ENCODE measurements around the gene BMS1. TPM values are rescaled to one million over a fixed set of nuclear protein-coding genes. Genes with fewer than 3 reads are reported as not detected.

BMS1 gene
- total RNA-seq, 2 donors from 2014 or later: 10.2 to 18.2 TPM

- H3K27ac ChIP-seq: no peak overlapping the region
- no peaks in the 10 kb centered on the region for H3K9me3 ChIP-seq
- H3K4me1 ChIP-seq (replicated peaks): no peaks in the 10 kb centered on the region
- H3K36me3 ChIP-seq: no peaks in the 10 kb centered on the region
- no peak for DNase-seq (ENCODE audit: low spot score)
- no peaks in the 10 kb centered on the region for H3K27me3 ChIP-seq (replicated peaks; ENCODE audit: insufficient read depth)
- TF ChIP-seq CTCF (IDR thresholded peaks at IDR 0.05) (no peak), POLR2A (IDR thresholded peaks at IDR 0.05) (no peak), POLR2AphosphoS5 (IDR thresholded peaks at IDR 0.05) (no peak)
- intact Hi-C loops (cut with DNase I): no loop called here
- H3K4me3 ChIP-seq: no peak overlapping the region
- 56% methylated on average over 3 of the region's 3 CpGs for WGBS
Measured at GRCh38 chr10:42878821-42879195, 96.2 kb downstream of the BMS1 start.

GRCh38 chr10:42879380-42880254, 97.0 kb downstream of the BMS1 start:
- Histone ChIP-seq H3K4me3 (no peak overlapping the region), H3K27ac (no peak overlapping the region), H3K4me1 (replicated peaks) (no peaks in the 10 kb centered on the region), H3K27me3 (replicated peaks; ENCODE audit: insufficient read depth) (no peaks in the 10 kb centered on the region), H3K9me3 (no peaks in the 10 kb centered on the region), H3K36me3 (no peaks in the 10 kb centered on the region)
- no peak for TF ChIP-seq CTCF (IDR thresholded peaks at IDR 0.05)
- TF ChIP-seq POLR2AphosphoS5 (IDR thresholded peaks at IDR 0.05): no peak
- no peak for TF ChIP-seq POLR2A (IDR thresholded peaks at IDR 0.05)
- DNase-seq (ENCODE audit: low spot score): no peak
- WGBS: 67% methylated on average over 29 of the region's 30 CpGs
- intact Hi-C loops (cut with DNase I): no loop called here

- Histone ChIP-seq H3K36me3 (no peaks in the 10 kb centered on the region), H3K4me3 (no peak overlapping the region), H3K27ac (no peak overlapping the region), H3K9me3 (no peaks in the 10 kb centered on the region), H3K4me1 (replicated peaks) (no peaks in the 10 kb centered on the region), H3K27me3 (replicated peaks; ENCODE audit: insufficient read depth) (no peaks in the 10 kb centered on the region)
- 85% methylated on average over 16 of the region's 16 CpGs for WGBS
- TF ChIP-seq CTCF (IDR thresholded peaks at IDR 0.05) (no peak), POLR2AphosphoS5 (IDR thresholded peaks at IDR 0.05) (no peak), POLR2A (IDR thresholded peaks at IDR 0.05) (no peak)
- DNase-seq (ENCODE audit: low spot score): no peak
- intact Hi-C loops (cut with DNase I): no loop called here
Measured at GRCh38 chr10:42880255-42880620, 97.6 kb downstream of the BMS1 start.

GRCh38 chr10:42882597-42882996, 100.0 kb downstream of the BMS1 start:
- H3K27me3 ChIP-seq (replicated peaks; ENCODE audit: insufficient read depth): no peaks in the 10 kb centered on the region
- WGBS: 89% methylated on average over 3 of the region's 3 CpGs
- no peaks in the 10 kb centered on the region for H3K9me3 ChIP-seq
- H3K4me1 ChIP-seq (replicated peaks): no peaks in the 10 kb centered on the region
- H3K27ac ChIP-seq: no peak overlapping the region
- no peaks in the 10 kb centered on the region for H3K36me3 ChIP-seq
- DNase-seq (ENCODE audit: low spot score): no peak
- intact Hi-C loops (cut with DNase I): no loop called here
- H3K4me3 ChIP-seq: no peak overlapping the region
- no peak for TF ChIP-seq POLR2AphosphoS5 (IDR thresholded peaks at IDR 0.05)
- TF ChIP-seq POLR2A (IDR thresholded peaks at IDR 0.05): no peak
- TF ChIP-seq CTCF (IDR thresholded peaks at IDR 0.05): no peak

Small RNAs within 50 kb of the gene (small RNA-seq; reads per million reads assigned to genes)
- 0 reads per million in 2 donors for gene RNU6-885P

Other genes starting within 250 kb of the BMS1 start
- 10 to 100 TPM; 25.6 to 32.6 TPM for gene ZNF33B, start 144.2 kb upstream of the BMS1 start, total RNA-seq